HepG2 (cell line): Measurements from ENCODE around the gene ZNRF3. TPM values are rescaled to one million over a fixed set of nuclear protein-coding genes. Genes with fewer than 3 reads are reported as not detected.

Experiments
- CBFB ChIP-seq: sonication (generic); formaldehyde crosslinking; IDR thresholded peaks from 2 replicates; pipeline ENCODE4 v1.4.0; 2020; ENCODE audit warnings: missing genetic modification reagents
- HCFC1 ChIP-seq: fragments of 150-350 bp; IDR thresholded peaks from 2 replicates; pipeline ENCODE4 v1.6.1; 2014; ENCODE audit warnings: low read depth, low read length
- ISX ChIP-seq: sonication (generic); formaldehyde crosslinking; conservative IDR thresholded peaks from 2 replicates; pipeline ENCODE4 v1.5.0; 2020; ENCODE audit warnings: missing genetic modification reagents
- SSRP1 ChIP-seq: IDR thresholded peaks from 2 replicates; pipeline ENCODE4 v1.6.1; 2016; ENCODE audit warnings: control low read depth
- TCF12 ChIP-seq, 2 experiments: fragments of 450-650 bp in 1 of 2; sonication (generic) in 1 of 2; formaldehyde crosslinking in 1 of 2; IDR thresholded peaks; 2 replicates each; pipeline versions ENCODE4 v1.6.1 to v1.8.0; 2017 to 2022; ENCODE audit warnings: antibody characterized with exemption in 1 of 2, mild to moderate bottlenecking in 1 of 2, missing genetic modification reagents in 1 of 2, moderate library complexity in 1 of 2
- TRIM24 ChIP-seq: sonication (generic); formaldehyde crosslinking; IDR thresholded peaks from 2 replicates; pipeline ENCODE4 v1.8.0; 2022; ENCODE audit warnings: mild to moderate bottlenecking, missing genetic modification reagents
- ZNF660 ChIP-seq: sonication (generic); formaldehyde crosslinking; IDR thresholded peaks from 2 replicates; pipeline ENCODE4 v1.5.1; 2020; ENCODE audit warnings: mild to moderate bottlenecking, low read depth, missing genetic modification reagents, borderline replicate concordance
- ZNF83 ChIP-seq: sonication (generic); formaldehyde crosslinking; IDR thresholded peaks from 2 replicates; pipeline ENCODE4 v1.4.0; 2020; ENCODE audit warnings: missing genetic modification reagents, mild to moderate bottlenecking, borderline replicate concordance
- polyA plus RNA-seq, 8 experiments: library from polyadenylated mRNA; depleted of rRNA in 3 of 8; stranded (reverse) in 7 of 8; unstranded in 1 of 8; fragments of >200 nt; fragmentation: Illumina TruSeq in 4 of 8; extraction: Trizol in 4 of 8; gene quantifications; 2 replicates each; pipeline versions ENCODE4 v1.2.1 to v1.2.3, GENCODE V29; 2011 to 2016; ENCODE audit warnings: low read depth in 4 of 8, missing spikeins in 1 of 8, mixed read lengths in 1 of 8; ENCODE audit not compliant: insufficient read depth in 1 of 8
- total RNA-seq, 5 experiments: library from RNA; depleted of rRNA; stranded (reverse); fragments of >200 nt; fragmentation: Illumina TruSeq; extraction: Trizol; gene quantifications; 2 replicates each; pipeline ENCODE4 v1.2.3, GENCODE V29; 2016; ENCODE audit warnings: low read depth in 1 of 5
- TF ChIP-seq, protein P1 (sequence below): sonication (generic); formaldehyde crosslinking; IDR thresholded peaks from 2 replicates; pipeline ENCODE4 v1.4.0; 2020; ENCODE audit warnings: low read depth, missing genetic modification reagents
- TF ChIP-seq, protein P2 (sequence below): sonication (generic); formaldehyde crosslinking; IDR thresholded peaks from 2 replicates; pipeline ENCODE4 v1.5.0; 2020; ENCODE audit warnings: mild to moderate bottlenecking, missing genetic modification reagents
- TF ChIP-seq, protein P3 (sequence below), 2 experiments: sonication (generic) in 1 of 2; formaldehyde crosslinking in 1 of 2; IDR thresholded peaks; 2 replicates each; pipeline versions ENCODE4 v1.4.0 to v1.6.1; 2018 to 2020; ENCODE audit warnings: missing genetic modification reagents in 2 of 2, borderline replicate concordance in 1 of 2, low read depth in 1 of 2, mild to moderate bottlenecking in 1 of 2, missing biosample characterization in 1 of 2
- TF ChIP-seq, protein P4 (sequence below): IDR thresholded peaks from 2 replicates; pipeline ENCODE4 v1.6.1; 2016; ENCODE audit warnings: low read depth, control low read depth
- TF ChIP-seq, protein P5 (sequence below): sonication (generic); formaldehyde crosslinking; IDR thresholded peaks from 2 replicates; pipeline ENCODE4 v1.4.0; 2020; ENCODE audit warnings: mild to moderate bottlenecking, missing genetic modification reagents

The ZNRF3 gene
- total and polyA plus RNA-seq, 2 of the 13 experiments (the other 11 are each of a cell fraction or from before 2014, with no cell fraction given): 20.3 to 36.7 TPM

DNA sequence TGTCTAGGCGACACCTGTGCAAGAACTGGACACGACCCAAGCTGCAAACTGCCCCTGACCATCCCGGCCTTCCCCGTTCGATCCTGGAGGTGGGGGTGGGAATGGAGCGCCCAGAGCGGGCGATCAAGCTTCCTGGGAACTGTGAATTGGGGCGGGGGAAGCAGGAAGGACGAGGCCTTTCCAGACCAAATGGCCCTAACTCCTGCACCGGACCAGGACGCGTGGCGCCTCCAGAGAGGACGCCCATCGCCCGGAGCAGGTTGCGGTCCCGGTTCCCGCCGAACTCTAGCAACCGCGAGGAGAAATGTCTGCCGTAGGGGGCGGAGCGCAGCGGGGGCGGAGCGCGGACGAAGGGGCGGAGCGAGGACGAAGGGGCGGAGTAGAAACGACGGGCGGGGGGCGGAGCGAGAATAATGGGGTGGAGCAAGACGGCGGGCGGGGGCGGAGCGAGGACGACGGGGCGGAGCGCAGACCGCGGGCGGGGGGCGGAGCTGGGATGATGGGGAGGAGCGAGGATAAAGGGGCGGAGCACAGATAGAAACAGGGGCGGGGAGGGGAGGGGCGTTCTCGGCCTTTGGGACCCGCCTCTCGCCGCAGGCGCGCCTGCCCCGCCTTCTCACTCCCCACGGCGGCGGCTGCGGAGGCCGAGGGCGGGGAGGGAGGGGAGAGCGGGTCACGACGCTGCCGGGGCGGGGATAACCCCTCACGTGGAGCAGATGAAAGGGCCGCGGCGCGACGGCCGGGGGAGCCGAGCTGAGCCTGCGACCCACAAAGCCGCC is at the start of gene ZNRF3 (continued):
- TF ChIP-seq, protein P1, sequence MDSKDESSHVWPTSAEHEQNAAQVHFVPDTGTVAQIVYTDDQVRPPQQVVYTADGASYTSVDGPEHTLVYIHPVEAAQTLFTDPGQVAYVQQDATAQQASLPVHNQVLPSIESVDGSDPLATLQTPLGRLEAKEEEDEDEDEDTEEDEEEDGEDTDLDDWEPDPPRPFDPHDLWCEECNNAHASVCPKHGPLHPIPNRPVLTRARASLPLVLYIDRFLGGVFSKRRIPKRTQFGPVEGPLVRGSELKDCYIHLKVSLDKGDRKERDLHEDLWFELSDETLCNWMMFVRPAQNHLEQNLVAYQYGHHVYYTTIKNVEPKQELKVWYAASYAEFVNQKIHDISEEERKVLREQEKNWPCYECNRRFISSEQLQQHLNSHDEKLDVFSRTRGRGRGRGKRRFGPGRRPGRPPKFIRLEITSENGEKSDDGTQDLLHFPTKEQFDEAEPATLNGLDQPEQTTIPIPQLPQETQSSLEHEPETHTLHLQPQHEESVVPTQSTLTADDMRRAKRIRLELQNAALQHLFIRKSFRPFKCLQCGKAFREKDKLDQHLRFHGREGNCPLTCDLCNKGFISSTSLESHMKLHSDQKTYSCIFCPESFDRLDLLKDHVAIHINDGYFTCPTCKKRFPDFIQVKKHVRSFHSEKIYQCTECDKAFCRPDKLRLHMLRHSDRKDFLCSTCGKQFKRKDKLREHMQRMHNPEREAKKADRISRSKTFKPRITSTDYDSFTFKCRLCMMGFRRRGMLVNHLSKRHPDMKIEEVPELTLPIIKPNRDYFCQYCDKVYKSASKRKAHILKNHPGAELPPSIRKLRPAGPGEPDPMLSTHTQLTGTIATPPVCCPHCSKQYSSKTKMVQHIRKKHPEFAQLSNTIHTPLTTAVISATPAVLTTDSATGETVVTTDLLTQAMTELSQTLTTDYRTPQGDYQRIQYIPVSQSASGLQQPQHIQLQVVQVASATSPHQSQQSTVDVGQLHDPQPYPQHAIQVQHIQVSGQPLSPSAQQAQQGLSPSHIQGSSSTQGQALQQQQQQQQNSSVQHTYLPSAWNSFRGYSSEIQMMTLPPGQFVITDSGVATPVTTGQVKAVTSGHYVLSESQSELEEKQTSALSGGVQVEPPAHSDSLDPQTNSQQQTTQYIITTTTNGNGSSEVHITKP (CRISPR knock-in tag): no peak
- TF ChIP-seq, protein P2, sequence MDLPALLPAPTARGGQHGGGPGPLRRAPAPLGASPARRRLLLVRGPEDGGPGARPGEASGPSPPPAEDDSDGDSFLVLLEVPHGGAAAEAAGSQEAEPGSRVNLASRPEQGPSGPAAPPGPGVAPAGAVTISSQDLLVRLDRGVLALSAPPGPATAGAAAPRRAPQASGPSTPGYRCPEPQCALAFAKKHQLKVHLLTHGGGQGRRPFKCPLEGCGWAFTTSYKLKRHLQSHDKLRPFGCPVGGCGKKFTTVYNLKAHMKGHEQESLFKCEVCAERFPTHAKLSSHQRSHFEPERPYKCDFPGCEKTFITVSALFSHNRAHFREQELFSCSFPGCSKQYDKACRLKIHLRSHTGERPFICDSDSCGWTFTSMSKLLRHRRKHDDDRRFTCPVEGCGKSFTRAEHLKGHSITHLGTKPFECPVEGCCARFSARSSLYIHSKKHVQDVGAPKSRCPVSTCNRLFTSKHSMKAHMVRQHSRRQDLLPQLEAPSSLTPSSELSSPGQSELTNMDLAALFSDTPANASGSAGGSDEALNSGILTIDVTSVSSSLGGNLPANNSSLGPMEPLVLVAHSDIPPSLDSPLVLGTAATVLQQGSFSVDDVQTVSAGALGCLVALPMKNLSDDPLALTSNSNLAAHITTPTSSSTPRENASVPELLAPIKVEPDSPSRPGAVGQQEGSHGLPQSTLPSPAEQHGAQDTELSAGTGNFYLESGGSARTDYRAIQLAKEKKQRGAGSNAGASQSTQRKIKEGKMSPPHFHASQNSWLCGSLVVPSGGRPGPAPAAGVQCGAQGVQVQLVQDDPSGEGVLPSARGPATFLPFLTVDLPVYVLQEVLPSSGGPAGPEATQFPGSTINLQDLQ (CRISPR knock-in tag): no peak
- TF ChIP-seq, protein P3, sequence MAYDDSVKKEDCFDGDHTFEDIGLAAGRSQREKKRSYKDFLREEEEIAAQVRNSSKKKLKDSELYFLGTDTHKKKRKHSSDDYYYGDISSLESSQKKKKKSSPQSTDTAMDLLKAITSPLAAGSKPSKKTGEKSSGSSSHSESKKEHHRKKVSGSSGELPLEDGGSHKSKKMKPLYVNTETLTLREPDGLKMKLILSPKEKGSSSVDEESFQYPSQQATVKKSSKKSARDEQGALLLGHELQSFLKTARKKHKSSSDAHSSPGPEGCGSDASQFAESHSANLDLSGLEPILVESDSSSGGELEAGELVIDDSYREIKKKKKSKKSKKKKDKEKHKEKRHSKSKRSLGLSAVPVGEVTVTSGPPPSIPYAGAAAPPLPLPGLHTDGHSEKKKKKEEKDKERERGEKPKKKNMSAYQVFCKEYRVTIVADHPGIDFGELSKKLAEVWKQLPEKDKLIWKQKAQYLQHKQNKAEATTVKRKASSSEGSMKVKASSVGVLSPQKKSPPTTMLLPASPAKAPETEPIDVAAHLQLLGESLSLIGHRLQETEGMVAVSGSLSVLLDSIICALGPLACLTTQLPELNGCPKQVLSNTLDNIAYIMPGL (CRISPR knock-in tag; IDR thresholded peaks at IDR 0.05; ENCODE audit: borderline replicate concordance in 1 of 2, low read depth in 1 of 2): peak; percentile 45 to 52; a peak in 2 of 4 replicates
- TF ChIP-seq HCFC1 (no peak), CBFB (CRISPR knock-in tag) (peak; percentile 37; the same call in 1 of the 2 replicates), ISX (CRISPR knock-in tag) (no peak), ZNF83 (0 out of 2 replicates have a peak, but pooled peaks have one; percentile 28), ZNF660 (no peak), SSRP1 (no peak), TRIM24 (no peak), TCF12 (IDR thresholded peaks at IDR 0.05) (no peak), TCF12 (CRISPR knock-in tag; IDR thresholded peaks at IDR 0.05) (peak; percentile 26; the same call in 1 of the 2 replicates)
- TF ChIP-seq, protein P4, sequence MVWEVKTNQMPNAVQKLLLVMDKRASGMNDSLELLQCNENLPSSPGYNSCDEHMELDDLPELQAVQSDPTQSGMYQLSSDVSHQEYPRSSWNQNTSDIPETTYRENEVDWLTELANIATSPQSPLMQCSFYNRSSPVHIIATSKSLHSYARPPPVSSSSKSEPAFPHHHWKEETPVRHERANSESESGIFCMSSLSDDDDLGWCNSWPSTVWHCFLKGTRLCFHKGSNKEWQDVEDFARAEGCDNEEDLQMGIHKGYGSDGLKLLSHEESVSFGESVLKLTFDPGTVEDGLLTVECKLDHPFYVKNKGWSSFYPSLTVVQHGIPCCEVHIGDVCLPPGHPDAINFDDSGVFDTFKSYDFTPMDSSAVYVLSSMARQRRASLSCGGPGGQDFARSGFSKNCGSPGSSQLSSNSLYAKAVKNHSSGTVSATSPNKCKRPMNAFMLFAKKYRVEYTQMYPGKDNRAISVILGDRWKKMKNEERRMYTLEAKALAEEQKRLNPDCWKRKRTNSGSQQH (CRISPR knock-in tag): peak; percentile 42
- TF ChIP-seq, protein P5, sequence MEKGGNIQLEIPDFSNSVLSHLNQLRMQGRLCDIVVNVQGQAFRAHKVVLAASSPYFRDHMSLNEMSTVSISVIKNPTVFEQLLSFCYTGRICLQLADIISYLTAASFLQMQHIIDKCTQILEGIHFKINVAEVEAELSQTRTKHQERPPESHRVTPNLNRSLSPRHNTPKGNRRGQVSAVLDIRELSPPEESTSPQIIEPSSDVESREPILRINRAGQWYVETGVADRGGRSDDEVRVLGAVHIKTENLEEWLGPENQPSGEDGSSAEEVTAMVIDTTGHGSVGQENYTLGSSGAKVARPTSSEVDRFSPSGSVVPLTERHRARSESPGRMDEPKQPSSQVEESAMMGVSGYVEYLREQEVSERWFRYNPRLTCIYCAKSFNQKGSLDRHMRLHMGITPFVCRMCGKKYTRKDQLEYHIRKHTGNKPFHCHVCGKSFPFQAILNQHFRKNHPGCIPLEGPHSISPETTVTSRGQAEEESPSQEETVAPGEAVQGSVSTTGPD (CRISPR knock-in tag): no peak
